Stimulated activated CD4-positive, alpha-beta T cell treated with anti-CD3 and anti-CD28 coated beads, Interleukin-4, amount 100 ng/mL, for 4 hours (primary cell): ENCODE results near the gene PLPP6.
A peak's percentile ranks its signal among the peaks of the same experiment; 100 is the strongest.
"Not testable (repeated sequence)": the region's sequence is repeated elsewhere in the genome, so short reads cannot be mapped to it uniquely, and the experiment has no call there.

Experiments
- DNase-seq, 2 experiments: peaks; one replicate each; pipeline ENCODE4 v3.0.0-alpha.2; 2020

PLPP6 gene

GRCh38 chr9:4662108-4662988 is at the start of gene PLPP6:
Gene PLPP6 (plus strand): TSS chr9:4662294. CDS start chr9:4662376, 82 bp downstream.
- peak; percentile 63 to 67 for DNase-seq

GRCh38 chr9:4614627-4615026 is 47.5 kb upstream of the PLPP6 start:
- no peak for DNase-seq

- no peak for DNase-seq
Observed at GRCh38 chr9:4615251-4615650, 46.8 kb upstream of the PLPP6 start.

GRCh38 chr9:4615778-4616177 is 46.3 kb upstream of the PLPP6 start:
- no peak for DNase-seq

- no peak for DNase-seq
Observed at GRCh38 chr9:4617752-4618151, 44.3 kb upstream of the PLPP6 start.

GRCh38 chr9:4618700-4619099 is 43.4 kb upstream of the PLPP6 start:
- DNase-seq = no peak

GRCh38 chr9:4620057-4620765 is 41.9 kb upstream of the PLPP6 start:
- DNase-seq = no peak

- DNase-seq = no peak
Observed at GRCh38 chr9:4620881-4621555, 41.1 kb upstream of the PLPP6 start.

- no peak for DNase-seq
Observed at GRCh38 chr9:4622016-4622415, 40.1 kb upstream of the PLPP6 start.

GRCh38 chr9:4630836-4631235 is 31.3 kb upstream of the PLPP6 start:
- no peak for DNase-seq

- DNase-seq = no peak
Observed at GRCh38 chr9:4638968-4639367, 23.1 kb upstream of the PLPP6 start.

GRCh38 chr9:4639420-4639819 is 22.7 kb upstream of the PLPP6 start:
- DNase-seq = no peak

GRCh38 chr9:4640027-4640426 is 22.1 kb upstream of the PLPP6 start:
- no peak for DNase-seq

GRCh38 chr9:4642351-4642750 is 19.7 kb upstream of the PLPP6 start:
- DNase-seq = no peak

GRCh38 chr9:4654084-4654483 is 8.0 kb upstream of the PLPP6 start:
- DNase-seq = no peak

- no peak for DNase-seq
Observed at GRCh38 chr9:4654538-4654937, 7.6 kb upstream of the PLPP6 start.

GRCh38 chr9:4656196-4656595 is 5.9 kb upstream of the PLPP6 start:
- not testable (repeated sequence) for DNase-seq

- DNase-seq = no peak
Observed at GRCh38 chr9:4656621-4657020, 5.5 kb upstream of the PLPP6 start.

GRCh38 chr9:4657426-4658159 is 4.5 kb upstream of the PLPP6 start:
- no peak for DNase-seq

- not testable (repeated sequence) for DNase-seq
Observed at GRCh38 chr9:4660665-4661064, 1.4 kb upstream of the PLPP6 start.

- DNase-seq = no peak
Observed at GRCh38 chr9:4661165-4661564, 929 bp upstream of the PLPP6 start.

GRCh38 chr9:4661611-4662010 is 483 bp upstream of the PLPP6 start:
- DNase-seq = no peak
